Hepatocyte (in vitro differentiated cells): ENCODE results near the gene RREB1. TPM values are rescaled to one million over a fixed set of nuclear protein-coding genes. Genes with fewer than 3 reads are reported as not detected.
A peak's percentile ranks its signal among the peaks of the same experiment; 100 is the strongest.

Experiments
- DNase-seq: peaks from one replicate; pipeline ENCODE4 v3.0.0-alpha.2; 2016; ENCODE audit warnings: low spot score
- H2AFZ ChIP-seq: fragments of 200-600 bp; sonication (generic); 2 replicates; pipeline ENCODE4 v1.6.0; 2016; ENCODE audit warnings: antibody characterized with exemption, mild to moderate bottlenecking
- H3K27ac ChIP-seq: fragments of 200-600 bp; sonication (generic); 2 replicates; pipeline ENCODE4 v1.5.1; 2016; ENCODE audit warnings: mild to moderate bottlenecking
- H3K27me3 ChIP-seq: fragments of 200-600 bp; sonication (generic); 2 replicates; pipeline ENCODE4 v1.6.1; 2016
- H3K36me3 ChIP-seq: fragments of 200-600 bp; sonication (generic); replicated peaks from 2 replicates; pipeline ENCODE4 v1.5.1; 2016; ENCODE audit warnings: low read depth; ENCODE audit not compliant: insufficient read depth
- H3K4me1 ChIP-seq: fragments of 200-600 bp; sonication (generic); 2 replicates; pipeline ENCODE4 v1.5.1; 2016; ENCODE audit warnings: mild to moderate bottlenecking, moderate library complexity; ENCODE audit not compliant: insufficient read depth
- H3K4me2 ChIP-seq: fragments of 200-600 bp; sonication (generic); 2 replicates; pipeline ENCODE4 v1.6.0; 2016
- H3K4me3 ChIP-seq: fragments of 200-600 bp; sonication (generic); 2 replicates; pipeline ENCODE4 v1.5.1; 2016; ENCODE audit warnings: mild to moderate bottlenecking
- H3K79me2 ChIP-seq: fragments of 200-600 bp; sonication (generic); 2 replicates; pipeline ENCODE4 v1.6.0; 2017; ENCODE audit warnings: mild to moderate bottlenecking
- H3K9me2 ChIP-seq: fragments of 200-600 bp; sonication (generic); replicated peaks from 2 replicates; pipeline ENCODE4 v1.6.0; 2017; ENCODE audit warnings: mild to moderate bottlenecking; ENCODE audit not compliant: insufficient read depth
- H3K9me3 ChIP-seq: fragments of 200-600 bp; sonication (generic); 2 replicates; pipeline ENCODE4 v1.5.1; 2016; ENCODE audit warnings: low read depth, mild to moderate bottlenecking
- H4K20me1 ChIP-seq: fragments of 200-600 bp; sonication (generic); 2 replicates; pipeline ENCODE4 v1.6.0; 2016; ENCODE audit warnings: mild to moderate bottlenecking; ENCODE audit not compliant: insufficient read depth, poor library complexity, severe bottlenecking
- CTCF ChIP-seq: fragments of 200-600 bp; sonication (generic); IDR thresholded peaks from 2 replicates; pipeline ENCODE4 v1.5.1; 2016; ENCODE audit warnings: antibody characterized with exemption, mild to moderate bottlenecking; ENCODE audit not compliant: poor library complexity
- EZH2 ChIP-seq: fragments of 200-600 bp; sonication (generic); IDR thresholded peaks from 2 replicates; pipeline ENCODE4 v1.6.1; 2016; ENCODE audit warnings: antibody characterized with exemption, mild to moderate bottlenecking, borderline replicate concordance
- EZH2phosphoT487 ChIP-seq: fragments of 200-600 bp; sonication (generic); IDR thresholded peaks from one replicate; pipeline ENCODE4 v1.6.1; 2018; ENCODE audit warnings: antibody characterized with exemption, mild to moderate bottlenecking, low read depth, moderate library complexity; ENCODE audit not compliant: unreplicated experiment, severe bottlenecking
- WGBS: methylation state at CpG from one replicate; pipeline ENCODE4 v1.1.6; 2016; ENCODE audit warnings: low lambda C conversion rate; ENCODE audit errors: missing lambda C conversion rate; 5-methylcytosine and 5-hydroxymethylcytosine counted together
- polyA plus RNA-seq: library from polyadenylated mRNA; unstranded; fragments of >200 nt; fragmentation: Nextera tagmentation; extraction: Ambion mirVana; gene quantifications from 2 replicates; pipeline ENCODE4 v1.2.1, GENCODE V29; 2016
- total RNA-seq: library from RNA; depleted of rRNA; stranded (reverse); fragments of >200 nt; gene quantifications from 2 replicates; pipeline ENCODE4 v1.2.3, GENCODE V29; 2014

The RREB1 gene
- total and polyA plus RNA-seq, 2 experiments from 2014 or later, result 15.2 to 28.7 TPM

- Histone ChIP-seq H3K4me3 (no peak overlapping the region), H3K4me1 (peaks cover 34% of the 10 kb centered on the region)
Observed at GRCh38 chr6:7138046-7138531, 30.3 kb downstream of the RREB1 start.

GRCh38 chr6:7138921-7139358, 31.2 kb downstream of the RREB1 start:
- WGBS, result 53% methylated on average over 1 of the region's 1 CpG
- peaks cover 8% of the 10 kb centered on the region for H4K20me1 ChIP-seq
- H3K27ac ChIP-seq, result peak overlapping the region; percentile 68
- H3K4me1 ChIP-seq, result peaks cover 43% of the 10 kb centered on the region
- DNase-seq, result peak; percentile 58
- TF ChIP-seq EZH2phosphoT487 (no peak), CTCF (no peak), EZH2 (no peak)
- H3K79me2 ChIP-seq, result peaks cover 91% of the 10 kb centered on the region
- no peak overlapping the region for H3K4me3 ChIP-seq
- H3K9me3 ChIP-seq, result no peaks in the 10 kb centered on the region
- H2AFZ ChIP-seq, result no peak overlapping the region
- no peaks in the 10 kb centered on the region for H3K27me3 ChIP-seq
- no peaks in the 10 kb centered on the region for H3K36me3 ChIP-seq
- no peaks in the 10 kb centered on the region for H3K9me2 ChIP-seq
- peak overlapping the region; percentile 30 for H3K4me2 ChIP-seq

More at GRCh38 chr6:7138046-7138531, 30.3 kb downstream of the RREB1 start:
- H3K9me2 ChIP-seq, result no peaks in the 10 kb centered on the region
- DNase-seq, result no peak
- H3K9me3 ChIP-seq, result no peaks in the 10 kb centered on the region
- H3K36me3 ChIP-seq, result no peaks in the 10 kb centered on the region
- peak overlapping the region; percentile 30 for H3K4me2 ChIP-seq
- TF ChIP-seq EZH2 (no peak), EZH2phosphoT487 (no peak), CTCF (no peak)
- H3K27ac ChIP-seq, result peak overlapping the region; percentile 68
- peaks cover 11% of the 10 kb centered on the region for H4K20me1 ChIP-seq
- H2AFZ ChIP-seq, result no peak overlapping the region
- no peaks in the 10 kb centered on the region for H3K27me3 ChIP-seq
- 78% methylated on average over 2 of the region's 2 CpGs for WGBS
- peaks cover 91% of the 10 kb centered on the region for H3K79me2 ChIP-seq

GRCh38 chr6:7139835-7140470, 32.2 kb downstream of the RREB1 start:
- DNase-seq, result no peak
- no peak overlapping the region for H2AFZ ChIP-seq
- peaks cover 53% of the 10 kb centered on the region for H3K4me1 ChIP-seq
- no peak for TF ChIP-seq EZH2
- TF ChIP-seq CTCF, result no peak
- no peak for TF ChIP-seq EZH2phosphoT487
- H3K36me3 ChIP-seq, result no peaks in the 10 kb centered on the region
- peak overlapping the region; percentile 98 for H3K27ac ChIP-seq
- peak overlapping the region; percentile 55 for H3K4me3 ChIP-seq
- H4K20me1 ChIP-seq, result peaks cover 8% of the 10 kb centered on the region
- H3K79me2 ChIP-seq, result peaks cover 91% of the 10 kb centered on the region
- peak overlapping the region; percentile 85 for H3K4me2 ChIP-seq
- no peaks in the 10 kb centered on the region for H3K27me3 ChIP-seq
- no peaks in the 10 kb centered on the region for H3K9me3 ChIP-seq
- 64% methylated on average over 7 of the region's 7 CpGs for WGBS
- no peaks in the 10 kb centered on the region for H3K9me2 ChIP-seq
